Stomach smooth muscle (tissue), 2 donors: ENCODE results near the gene BCL2L12.
"Not testable (repeated sequence)": the region's sequence is repeated elsewhere in the genome, so short reads cannot be mapped to it uniquely, and the experiment has no call there.

ENCODE experiments used
- H3K27ac ChIP-seq: one replicate; pipeline ENCODE4 v1.7.0; 2013; ENCODE audit warnings: mild to moderate bottlenecking, low read length, inconsistent platforms
- H3K27me3 ChIP-seq, 2 donors: one replicate each; pipeline ENCODE4 v1.7.0; 2013; ENCODE audit warnings: low read length in 2 of 2; ENCODE audit not compliant: insufficient read depth in 2 of 2, control insufficient read depth in 1 of 2
- H3K36me3 ChIP-seq, 2 donors: one replicate each; pipeline ENCODE4 v1.7.0; 2013; ENCODE audit warnings: low read length in 2 of 2; ENCODE audit not compliant: control insufficient read depth in 2 of 2, insufficient read depth in 2 of 2
- H3K4me1 ChIP-seq: one replicate; pipeline ENCODE4 v1.7.0; 2013; ENCODE audit warnings: low read length; ENCODE audit not compliant: control insufficient read depth, insufficient read depth
- H3K4me3 ChIP-seq, 2 donors: one replicate each; pipeline ENCODE4 v1.7.0; 2013; ENCODE audit warnings: low read length in 2 of 2
- H3K9ac ChIP-seq, 2 donors: one replicate each; pipeline ENCODE4 v1.7.0; 2013; ENCODE audit warnings: low read length in 2 of 2, mild to moderate bottlenecking in 1 of 2
- H3K9me3 ChIP-seq, 2 donors: one replicate each; pipeline ENCODE4 v1.7.0; 2013; ENCODE audit warnings: low read length in 2 of 2; ENCODE audit not compliant: control insufficient read depth in 2 of 2
- donor health status: healthy.
- donor health status: Pancreatic carcinoma.

BCL2L12 gene

DNA sequence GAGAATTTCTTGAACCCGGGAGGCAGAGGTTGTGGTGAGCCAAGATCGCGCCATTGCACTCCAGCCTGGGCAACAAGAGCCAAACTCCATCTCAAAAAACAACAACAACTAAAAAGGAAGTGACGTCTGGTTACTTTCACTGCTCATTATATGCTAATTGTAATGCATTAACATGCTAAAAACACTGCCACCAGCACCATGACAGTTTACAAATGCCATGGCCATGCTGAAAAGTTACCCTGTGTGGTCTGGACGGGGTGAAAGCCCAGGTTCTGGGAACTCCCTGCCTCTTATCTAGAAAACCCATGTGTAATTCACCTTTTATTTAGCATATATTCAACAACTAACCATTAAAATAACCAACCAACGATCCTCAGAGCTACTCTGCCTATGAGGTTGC, 53.3 kb downstream of the BCL2L12 start:
- Histone ChIP-seq H3K9me3 (no peaks in the 10 kb centered on the region), H3K27me3 (no peaks in the 10 kb centered on the region), H3K9ac (no peak overlapping the region), H3K27ac (no peak overlapping the region), H3K36me3 (no peaks in the 10 kb centered on the region), H3K4me1 (peaks cover 2% of the 10 kb centered on the region), H3K4me3 (no peak overlapping the region)

GRCh38 chr19:49719420-49719819, 53.7 kb downstream of the BCL2L12 start:
- H3K9me3 ChIP-seq, H3K4me3 ChIP-seq, H3K9ac ChIP-seq, H3K4me1 ChIP-seq, H3K27me3 ChIP-seq, H3K36me3 ChIP-seq, H3K27ac ChIP-seq: not testable (repeated sequence)
